Tongue (tissue), 2 donors: ENCODE results near the gene AMOT. TPM values are rescaled to one million over a fixed set of nuclear protein-coding genes. Genes with fewer than 3 reads are reported as not detected.

Source experiments
- DNase-seq: peaks from one replicate; pipeline ENCODE4 v3.0.0-alpha.2; 2015
- total RNA-seq: library from RNA; depleted of rRNA; stranded (reverse); fragments of >200 nt; gene quantifications from one replicate; pipeline ENCODE4 v1.2.3, GENCODE V29; 2014

The AMOT gene
- total RNA-seq, 1 donor from 2014 or later = 68.5 TPM

- no peak for DNase-seq
Measured at GRCh38 chrX:112837531-112837930, 3.1 kb downstream of the AMOT start.

GRCh38 chrX:112835019-112835418 is 5.6 kb downstream of the AMOT start:
- DNase-seq = no peak

GRCh38 chrX:112834031-112834845 is 6.4 kb downstream of the AMOT start:
- peak; percentile 59 for DNase-seq

- DNase-seq = no peak
Measured at GRCh38 chrX:112832481-112833095, 8.0 kb downstream of the AMOT start.

DNA sequence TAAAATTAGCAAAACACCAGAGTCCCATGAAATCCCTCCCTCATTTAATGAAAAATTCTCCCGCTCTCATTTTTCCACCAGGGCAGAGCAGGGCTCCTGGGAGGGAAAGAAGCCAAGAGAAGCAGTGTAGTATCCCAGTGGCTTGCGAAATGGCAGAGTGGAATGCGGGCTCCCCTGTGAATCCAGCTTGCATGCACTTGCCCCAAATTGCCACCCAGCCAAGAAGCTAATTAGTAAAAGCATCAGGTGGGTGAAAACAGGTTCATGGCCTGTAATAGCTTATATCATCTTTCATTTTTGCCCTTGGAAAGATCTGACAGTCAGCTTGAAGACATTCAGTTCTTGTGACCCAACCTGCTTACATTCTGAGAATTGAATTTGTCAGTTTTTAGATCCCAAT is 10.1 kb downstream of the AMOT start:
- DNase-seq = no peak

DNA sequence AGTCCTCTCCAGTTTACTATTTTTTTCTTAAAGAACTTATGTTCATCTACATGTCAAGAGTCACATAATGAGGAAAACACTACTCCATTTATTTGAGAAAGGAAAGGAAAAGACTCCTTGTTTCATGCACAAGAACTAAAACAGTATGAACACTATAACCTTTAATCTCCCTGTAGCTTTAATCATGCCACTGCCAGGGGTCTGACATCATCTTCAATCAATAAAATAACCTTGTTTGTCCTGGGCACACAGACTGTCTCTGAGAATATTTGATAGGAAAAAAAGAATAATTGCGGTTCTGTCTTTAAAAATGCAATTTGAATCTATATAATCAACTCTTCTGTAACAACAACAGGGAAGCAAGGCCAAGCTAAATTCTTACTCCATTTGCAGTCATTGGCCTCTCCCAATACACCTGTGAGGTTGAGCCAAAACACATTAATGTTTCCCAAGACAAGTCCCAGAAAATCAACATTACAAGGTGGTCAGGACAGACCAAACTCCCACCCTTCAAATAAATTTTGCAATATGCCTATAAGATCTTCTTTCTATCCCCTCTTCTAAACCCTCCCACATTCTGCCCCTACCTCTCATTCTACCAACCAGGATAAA is 13.2 kb downstream of the AMOT start:
- DNase-seq = no peak

GRCh38 chrX:112826023-112826422 is 14.6 kb downstream of the AMOT start:
- DNase-seq = no peak

DNA sequence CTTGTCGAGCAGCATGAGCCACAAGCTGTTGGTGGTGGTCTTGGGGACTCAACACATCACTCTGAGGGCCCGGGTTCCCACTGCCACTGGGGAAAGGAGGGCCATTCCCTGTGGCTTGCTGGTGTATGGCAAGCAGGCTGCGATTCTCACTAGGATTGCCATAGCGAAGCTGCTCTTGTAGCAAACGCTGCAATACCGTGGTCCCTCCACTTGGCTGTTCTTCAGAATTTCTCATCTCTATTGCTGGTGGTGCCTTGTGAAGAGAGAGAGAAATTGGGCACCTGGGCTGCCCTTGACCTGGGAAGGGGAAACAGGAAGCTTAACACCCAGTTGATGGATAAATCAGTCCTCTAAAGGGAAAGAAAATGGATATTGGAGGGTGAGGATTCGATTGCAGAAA is 17.7 kb downstream of the AMOT start:
- no peak for DNase-seq

DNA sequence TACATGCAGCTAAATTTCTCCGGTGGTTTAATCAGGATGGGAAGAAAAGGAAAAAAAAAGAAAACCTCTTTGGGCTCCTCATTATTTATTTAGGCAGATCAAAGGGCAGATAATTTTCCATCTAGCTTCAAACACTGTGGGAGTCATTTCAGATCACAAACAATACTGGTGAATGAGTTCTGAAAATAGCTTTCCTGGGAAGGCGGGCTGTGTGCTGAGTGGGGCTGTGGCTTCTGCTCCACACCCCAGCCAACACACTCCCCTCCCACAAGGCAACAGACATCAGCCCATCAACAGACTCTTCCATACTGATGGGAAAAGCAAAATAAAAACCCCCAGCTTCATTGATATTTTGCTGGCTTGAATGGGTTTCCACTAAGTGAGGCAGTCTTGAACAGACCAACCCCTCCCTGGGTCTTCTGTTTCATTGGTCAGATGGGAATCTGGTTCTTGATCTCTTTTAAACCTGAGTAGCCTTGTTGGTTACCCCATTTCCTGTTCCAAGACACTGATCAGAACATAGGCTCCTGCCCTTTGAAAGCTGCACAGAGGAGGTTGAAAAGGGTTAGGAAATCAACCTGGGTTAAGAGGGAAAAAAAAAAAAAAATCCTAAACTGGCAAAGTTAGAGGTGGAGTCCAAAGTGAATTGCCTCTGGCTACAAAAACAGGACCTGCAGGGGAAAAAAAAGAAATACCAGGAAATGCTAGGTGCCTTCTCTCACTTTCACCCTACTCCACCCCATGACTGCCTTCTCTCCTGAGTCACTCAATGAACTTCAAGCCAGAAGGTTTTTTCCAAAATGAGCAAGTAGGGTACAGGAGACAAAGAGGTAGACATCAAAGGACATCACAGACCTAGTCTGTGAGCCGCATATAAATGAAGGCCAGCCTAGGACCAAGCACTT is 20.0 kb downstream of the AMOT start:
- no peak for DNase-seq

GRCh38 chrX:112819813-112820212 is 20.8 kb downstream of the AMOT start:
- DNase-seq = no peak

GRCh38 chrX:112819008-112819640 is 21.5 kb downstream of the AMOT start:
- DNase-seq = no peak

GRCh38 chrX:112818114-112819007 is 22.3 kb downstream of the AMOT start:
- DNase-seq = no peak

DNA sequence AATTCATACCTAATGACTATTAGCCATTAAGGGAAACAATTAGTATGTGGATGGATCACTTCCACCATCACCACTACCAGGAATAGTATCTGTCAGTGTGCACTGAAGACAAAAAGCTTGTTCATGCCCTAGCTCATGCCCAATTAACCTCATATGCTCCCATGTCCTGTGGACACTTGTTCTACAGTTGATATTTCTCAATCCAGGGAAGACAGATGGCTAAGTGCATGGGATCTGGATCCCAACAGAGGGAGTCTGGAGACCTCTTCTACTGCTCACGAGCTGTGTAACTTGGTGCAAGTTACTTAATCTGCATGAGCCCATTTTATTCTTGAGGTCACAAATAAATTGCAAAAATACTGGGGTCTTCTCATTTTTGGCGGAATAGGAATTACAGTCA is 23.7 kb downstream of the AMOT start:
- DNase-seq = no peak

- peak; percentile 20 for DNase-seq
Measured at GRCh38 chrX:112814496-112814895, 26.1 kb downstream of the AMOT start.

DNA sequence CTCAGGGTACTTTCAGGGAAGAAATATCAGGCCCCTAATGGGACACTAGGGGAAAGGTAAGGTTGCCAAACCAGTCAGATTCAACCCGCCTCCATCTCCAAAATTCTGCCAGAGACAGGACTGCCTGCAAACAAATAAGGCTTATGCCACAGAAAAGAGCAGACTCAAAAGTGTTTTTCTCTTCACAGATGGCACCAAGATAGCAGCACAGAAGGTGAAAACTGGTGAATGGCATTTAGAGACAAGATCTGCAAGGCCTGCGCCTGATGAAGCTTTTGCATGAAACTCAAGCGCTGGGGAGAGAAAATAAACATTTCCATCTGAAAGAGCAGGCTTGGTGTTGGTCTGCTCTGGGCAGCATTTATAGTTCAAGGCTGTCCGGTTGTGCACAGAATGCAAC is 27.9 kb downstream of the AMOT start:
- no peak for DNase-seq

DNA sequence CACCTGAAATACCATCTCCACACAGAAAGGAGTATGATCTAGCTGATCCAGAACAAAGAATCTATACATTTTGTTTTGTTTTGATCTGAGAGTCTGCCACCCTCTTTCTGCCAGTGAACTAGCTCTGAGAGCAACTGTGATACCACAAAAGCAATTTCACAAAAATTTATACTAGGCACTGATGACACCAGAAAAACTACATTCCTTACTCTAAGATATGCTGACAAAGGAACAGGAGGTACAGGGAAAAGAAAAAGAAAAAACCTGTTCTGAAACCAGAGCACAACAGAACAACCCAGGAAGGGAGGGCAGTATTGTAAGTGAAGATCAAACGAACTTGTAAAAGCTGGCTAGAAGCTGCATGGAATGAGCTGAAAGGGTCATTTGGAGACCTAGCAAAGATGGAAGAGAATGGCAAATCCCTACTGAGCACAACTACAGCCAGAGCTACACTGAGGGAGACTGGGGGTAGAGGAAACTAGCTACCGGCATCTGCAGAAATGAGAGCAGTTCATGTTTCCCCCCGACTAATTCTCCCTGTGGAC is 31.9 kb downstream of the AMOT start:
- DNase-seq = no peak

DNA sequence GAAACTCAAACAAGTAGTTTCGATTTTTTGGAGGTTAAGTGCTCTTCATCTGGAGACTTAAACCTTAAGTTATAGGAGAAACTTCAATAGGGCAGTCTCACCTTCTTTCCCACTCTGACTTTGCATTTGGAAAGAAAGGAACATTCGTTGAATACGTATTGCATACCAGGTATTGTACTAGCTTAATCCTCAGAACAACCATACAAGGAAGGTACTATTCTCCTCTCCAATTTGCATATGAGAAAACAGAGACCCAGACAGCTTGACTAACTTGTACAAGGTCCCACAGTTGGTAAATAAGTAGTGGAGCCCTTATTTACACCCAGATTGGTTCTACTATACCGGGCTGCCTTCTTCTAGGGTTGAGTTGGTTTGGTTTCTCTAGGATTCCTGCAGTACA is 32.6 kb downstream of the AMOT start:
- no peak for DNase-seq

DNA sequence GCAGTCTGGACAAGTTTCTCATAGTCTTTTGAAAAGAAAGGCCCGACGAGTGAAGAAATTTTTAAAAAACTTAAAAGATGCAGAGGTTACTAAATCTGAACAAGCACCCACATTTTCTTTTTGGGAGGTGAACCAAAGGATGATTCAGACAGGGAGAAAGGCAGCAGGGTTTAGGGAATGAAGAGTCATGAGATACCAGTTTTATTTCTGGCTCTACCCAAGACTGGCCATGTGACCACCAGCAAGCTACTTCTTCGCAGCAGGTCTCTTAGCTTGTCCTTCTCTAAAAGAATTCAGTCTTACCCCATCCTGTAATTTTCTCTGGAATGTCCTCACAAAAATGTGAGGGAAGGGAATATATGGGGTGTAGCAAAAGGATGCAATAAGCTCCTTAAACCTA is 37.6 kb downstream of the AMOT start:
- DNase-seq = no peak

GRCh38 chrX:112802541-112802940 is 38.1 kb downstream of the AMOT start:
- no peak for DNase-seq

- DNase-seq = no peak
Measured at GRCh38 chrX:112800971-112801775, 39.5 kb downstream of the AMOT start.
